Stomach smooth muscle (tissue), 2 donors: Measurements from ENCODE around the gene ZNF43.
A peak's percentile ranks its signal among the peaks of the same experiment; 100 is the strongest.
"Not testable (repeated sequence)": the region's sequence is repeated elsewhere in the genome, so short reads cannot be mapped to it uniquely, and the experiment has no call there.

Source experiments
- H3K27ac ChIP-seq: one replicate; pipeline ENCODE4 v1.7.0; 2013; ENCODE audit warnings: mild to moderate bottlenecking, low read length, inconsistent platforms
- H3K27me3 ChIP-seq, 2 donors: one replicate each; pipeline ENCODE4 v1.7.0; 2013; ENCODE audit warnings: low read length in 2 of 2; ENCODE audit not compliant: insufficient read depth in 2 of 2, control insufficient read depth in 1 of 2
- H3K36me3 ChIP-seq, 2 donors: one replicate each; pipeline ENCODE4 v1.7.0; 2013; ENCODE audit warnings: low read length in 2 of 2; ENCODE audit not compliant: control insufficient read depth in 2 of 2, insufficient read depth in 2 of 2
- H3K4me1 ChIP-seq: one replicate; pipeline ENCODE4 v1.7.0; 2013; ENCODE audit warnings: low read length; ENCODE audit not compliant: control insufficient read depth, insufficient read depth
- H3K4me3 ChIP-seq, 2 donors: one replicate each; pipeline ENCODE4 v1.7.0; 2013; ENCODE audit warnings: low read length in 2 of 2
- H3K9ac ChIP-seq, 2 donors: one replicate each; pipeline ENCODE4 v1.7.0; 2013; ENCODE audit warnings: low read length in 2 of 2, mild to moderate bottlenecking in 1 of 2
- H3K9me3 ChIP-seq, 2 donors: one replicate each; pipeline ENCODE4 v1.7.0; 2013; ENCODE audit warnings: low read length in 2 of 2; ENCODE audit not compliant: control insufficient read depth in 2 of 2
- donor health status: healthy.
- donor health status: Pancreatic carcinoma.

The ZNF43 gene

DNA sequence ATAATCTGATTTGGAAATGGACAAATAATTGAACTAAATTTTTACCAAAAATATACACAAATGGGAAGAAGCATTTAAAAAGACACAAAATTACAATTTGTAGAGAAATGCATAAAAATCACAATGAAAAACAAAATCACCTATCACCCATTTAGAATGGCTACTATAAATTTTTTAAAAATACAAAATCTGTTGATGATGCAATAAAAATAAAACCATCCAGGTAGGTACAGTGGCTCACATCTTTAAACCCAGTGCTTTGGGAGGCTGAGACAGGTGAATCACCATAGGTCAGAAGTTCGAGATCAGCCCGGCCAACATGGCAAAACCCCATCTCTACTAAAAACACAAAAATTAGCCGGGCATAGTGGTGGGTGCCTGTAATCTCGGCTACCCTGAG, 23.5 kb downstream of the ZNF43 start:
- no peaks in the 10 kb centered on the region for H3K27me3 ChIP-seq
- H3K4me1 ChIP-seq: no peaks in the 10 kb centered on the region
- H3K9ac ChIP-seq: no peak overlapping the region
- H3K27ac ChIP-seq: no peak overlapping the region
- peaks cover 44 to 46% of the 10 kb centered on the region in 2 donors for H3K36me3 ChIP-seq
- H3K9me3 ChIP-seq: peaks cover 9 to 22% of the 10 kb centered on the region in 2 donors
- H3K4me3 ChIP-seq: no peak overlapping the region

DNA sequence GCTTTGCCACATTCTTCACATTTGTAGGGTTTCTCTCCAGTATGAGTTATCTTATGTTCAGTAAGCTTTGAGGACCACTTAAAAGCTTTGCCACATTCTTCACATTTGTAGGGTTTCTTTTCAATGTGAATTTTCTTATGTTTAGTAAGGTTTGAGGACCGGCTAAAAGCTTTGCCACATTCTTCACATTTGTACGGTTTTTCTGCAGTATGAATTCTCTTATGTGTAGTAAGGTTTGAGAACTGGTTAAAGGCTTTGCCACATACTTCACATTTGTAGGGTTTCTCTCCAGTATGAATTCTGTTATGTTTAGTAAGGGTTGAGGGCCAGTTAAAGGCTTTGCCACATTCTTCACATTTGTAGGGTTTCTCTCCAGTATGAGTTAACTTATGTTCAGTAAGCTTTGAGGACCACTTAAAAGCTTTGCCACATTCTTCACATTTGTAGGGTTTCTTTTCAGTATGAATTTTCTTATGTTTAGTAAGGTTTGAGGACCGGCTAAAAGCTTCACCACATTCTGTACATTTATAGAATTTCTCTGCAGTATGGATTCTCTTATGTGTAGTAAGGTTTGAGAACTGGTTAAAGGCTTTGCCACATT, 27.5 kb downstream of the ZNF43 start:
- Histone ChIP-seq H3K9me3 (peaks cover 9 to 25% of the 10 kb centered on the region in 2 donors), H3K36me3 (peaks cover 27 to 28% of the 10 kb centered on the region in 2 donors)
- H3K4me3 ChIP-seq: not testable (repeated sequence)

DNA sequence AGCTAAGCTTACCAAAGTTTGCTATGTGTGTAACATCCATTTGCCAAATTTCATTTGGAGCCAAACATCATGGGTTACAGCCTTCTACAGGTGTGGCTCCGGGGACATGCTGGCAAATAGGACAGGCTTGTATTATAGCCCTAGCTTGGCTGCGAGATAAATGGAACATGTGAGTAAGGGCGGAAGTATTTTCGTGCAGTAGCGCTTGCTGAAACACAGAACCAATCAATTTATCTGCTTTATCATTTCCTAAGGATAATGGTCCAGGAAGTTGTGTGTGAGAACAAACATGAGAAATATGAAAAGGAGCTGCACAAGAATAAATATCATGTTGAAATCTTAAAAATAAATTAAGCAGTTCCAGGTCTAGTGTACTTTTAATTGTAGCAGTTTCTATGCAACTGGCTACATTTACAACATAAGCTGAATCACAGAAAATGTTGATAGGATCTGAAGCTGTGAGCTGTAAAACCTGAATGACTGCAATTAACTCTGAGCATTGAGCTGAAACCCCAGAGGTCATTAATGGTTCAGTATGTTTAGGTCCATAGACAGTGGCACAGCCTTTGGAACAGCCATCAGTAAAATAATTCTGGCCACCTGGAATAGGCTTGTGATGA, 46.4 kb downstream of the ZNF43 start:
- no peaks in the 10 kb centered on the region for H3K36me3 ChIP-seq
- no peak overlapping the region for H3K27ac ChIP-seq
- no peak overlapping the region for H3K4me3 ChIP-seq
- H3K9me3 ChIP-seq: peaks cover 3% of the 10 kb centered on the region in 2 donors
- H3K4me1 ChIP-seq: no peaks in the 10 kb centered on the region
- no peak overlapping the region for H3K9ac ChIP-seq
- H3K27me3 ChIP-seq: no peaks in the 10 kb centered on the region

More for the DNA sequence above, 27.5 kb downstream of the ZNF43 start:
- not testable (repeated sequence) for H3K27me3 ChIP-seq, H3K4me1 ChIP-seq, H3K9ac ChIP-seq, H3K27ac ChIP-seq

DNA sequence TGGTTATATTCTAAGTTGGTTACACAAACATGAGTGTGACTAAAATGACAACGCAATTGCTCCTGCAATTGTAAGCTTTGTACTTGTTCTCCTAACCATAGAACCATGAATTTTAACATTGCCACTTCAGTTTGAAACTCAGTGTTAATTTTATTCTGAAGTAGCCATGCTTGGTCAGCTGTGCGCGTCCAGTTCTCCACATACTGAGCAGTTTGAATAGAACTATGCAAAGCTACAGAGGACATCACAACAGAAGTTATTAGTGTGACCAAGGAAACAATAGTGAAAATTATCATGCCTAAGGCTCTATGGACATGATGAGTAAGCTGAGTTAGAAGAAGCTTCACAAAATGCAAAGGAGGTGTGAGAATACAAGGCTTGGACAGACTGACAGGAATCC, 49.0 kb downstream of the ZNF43 start:
- Histone ChIP-seq H3K9me3 (peaks cover 3% of the 10 kb centered on the region in 2 donors), H3K27me3 (no peaks in the 10 kb centered on the region), H3K4me3 (no peak overlapping the region), H3K36me3 (no peaks in the 10 kb centered on the region), H3K27ac (no peak overlapping the region), H3K9ac (no peak overlapping the region), H3K4me1 (no peaks in the 10 kb centered on the region)

DNA sequence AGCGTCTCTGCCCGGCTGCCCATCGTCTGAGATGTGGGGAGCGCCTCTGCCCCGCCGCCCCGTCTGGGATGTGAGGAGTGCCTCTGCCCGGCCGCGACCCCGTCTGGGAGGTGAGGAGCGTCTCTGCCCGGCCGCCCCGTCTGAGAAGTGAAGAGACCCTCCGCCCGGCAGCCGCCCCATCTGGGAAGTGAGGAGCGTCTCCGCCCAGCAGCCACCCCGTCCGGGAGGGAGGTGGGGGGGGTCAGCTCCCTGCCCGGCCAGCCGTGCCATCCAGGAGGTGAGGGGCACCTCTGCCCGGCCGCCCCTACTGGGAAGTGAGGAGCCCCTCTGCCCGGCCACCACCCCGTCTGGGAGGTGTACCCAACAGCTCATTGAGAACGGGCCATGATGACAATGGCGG, 60.2 kb downstream of the ZNF43 start:
- not testable (repeated sequence) for H3K4me1 ChIP-seq, H3K36me3 ChIP-seq, H3K27me3 ChIP-seq, H3K4me3 ChIP-seq, H3K9ac ChIP-seq, H3K9me3 ChIP-seq, H3K27ac ChIP-seq

DNA sequence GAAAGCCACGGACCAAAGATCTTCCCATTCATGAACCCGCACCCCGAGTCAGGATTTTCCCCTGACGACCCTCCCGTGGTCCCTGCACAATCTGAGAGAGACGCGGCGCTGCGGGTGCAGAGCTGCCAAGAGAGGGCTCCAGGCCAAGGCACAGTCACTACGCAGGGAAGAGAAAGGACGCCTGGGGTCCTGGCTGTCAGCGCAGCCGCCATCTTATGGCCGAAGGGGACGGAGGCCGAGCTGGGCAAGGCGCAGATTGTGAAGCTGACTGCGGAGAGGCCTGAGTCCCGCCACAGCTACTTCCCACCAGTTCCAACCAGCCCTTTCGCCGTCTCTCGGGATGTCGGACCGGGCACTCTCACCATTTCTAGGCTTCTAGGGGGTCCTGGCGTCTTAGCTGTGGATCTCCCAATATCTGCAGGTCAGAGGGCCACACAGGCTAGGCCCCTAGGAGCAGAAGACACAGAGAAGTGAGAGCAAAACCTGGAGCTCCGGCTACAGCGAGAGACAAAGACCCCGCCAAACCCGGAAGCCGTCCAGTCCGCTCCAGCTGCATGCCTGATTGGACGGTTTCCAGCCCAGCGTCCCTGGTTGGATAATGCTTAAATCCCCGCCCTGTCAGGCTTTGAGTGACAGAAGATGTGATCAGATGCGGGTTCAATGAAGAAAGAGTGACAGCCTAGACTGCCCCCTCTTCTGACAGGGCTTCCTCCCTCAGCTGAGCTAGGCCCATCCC, 68.7 kb downstream of the ZNF43 start, which contains the start of gene ZNF100:
Gene ZNF100, minus strand, starts transcription at position 515 of the 736 bp plus-strand sequence. Its CDS starts 150 bp downstream, at position 365.
- Histone ChIP-seq H3K9ac (peak within 1 kb of the TSS; percentile 67 to 91), H3K4me3 (peak within 1 kb of the TSS; percentile 68 to 99), H3K9me3 (no peaks in the 10 kb centered on the region), H3K36me3 (peaks cover 2 to 6% of the 10 kb centered on the region in 2 donors), H3K27ac (peak within 1 kb of the TSS; percentile 75), H3K27me3 (no peaks in the 10 kb centered on the region), H3K4me1 (no peaks in the 10 kb centered on the region)

DNA sequence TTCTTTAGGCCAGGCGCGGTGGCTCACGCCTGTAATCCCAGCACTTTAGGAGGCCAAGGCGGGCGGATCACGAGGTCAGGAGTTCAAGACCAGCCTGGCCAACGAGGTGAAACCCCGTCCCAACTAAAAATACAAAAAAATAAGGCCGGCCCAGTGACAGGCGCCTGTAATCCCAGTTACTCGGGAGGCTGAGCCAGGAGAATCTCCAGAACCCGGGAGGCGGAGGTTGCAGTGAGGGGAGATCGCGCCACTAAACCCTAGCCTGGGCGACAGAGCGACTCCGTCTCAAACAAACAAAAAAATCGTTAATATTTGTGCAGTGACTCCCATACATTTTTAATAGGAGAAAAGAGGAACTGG, 69.3 kb downstream of the ZNF43 start:
- not testable (repeated sequence) for H3K9me3 ChIP-seq, H3K4me1 ChIP-seq, H3K36me3 ChIP-seq, H3K27me3 ChIP-seq
- Histone ChIP-seq H3K9ac (peak overlapping the region; percentile 67 to 91), H3K4me3 (peak overlapping the region; percentile 68 to 99), H3K27ac (peak overlapping the region; percentile 75)

DNA sequence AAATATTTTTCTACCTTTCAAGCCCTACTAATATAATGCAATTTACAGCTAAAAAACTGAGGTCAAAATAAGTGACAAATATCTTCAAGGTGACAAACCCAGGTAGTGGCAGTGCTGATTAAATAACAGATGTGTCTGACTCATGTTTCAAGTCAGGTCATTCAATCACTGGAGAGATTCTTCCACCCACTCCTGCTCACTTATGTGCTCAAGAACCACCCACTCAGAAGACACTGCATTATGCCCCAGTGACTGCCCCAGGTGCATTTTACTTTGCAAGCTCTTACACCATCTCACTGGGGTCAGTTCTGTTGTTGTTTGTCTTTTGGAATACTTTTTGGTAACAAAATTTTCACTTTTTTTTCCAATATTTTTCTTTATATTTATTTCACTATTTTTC, 70.8 kb downstream of the ZNF43 start:
- Histone ChIP-seq H3K27me3 (no peaks in the 10 kb centered on the region), H3K9me3 (no peaks in the 10 kb centered on the region), H3K4me1 (no peaks in the 10 kb centered on the region), H3K9ac (no peak overlapping the region), H3K36me3 (peaks cover 2 to 7% of the 10 kb centered on the region in 2 donors), H3K27ac (no peak overlapping the region), H3K4me3 (no peak overlapping the region)

DNA sequence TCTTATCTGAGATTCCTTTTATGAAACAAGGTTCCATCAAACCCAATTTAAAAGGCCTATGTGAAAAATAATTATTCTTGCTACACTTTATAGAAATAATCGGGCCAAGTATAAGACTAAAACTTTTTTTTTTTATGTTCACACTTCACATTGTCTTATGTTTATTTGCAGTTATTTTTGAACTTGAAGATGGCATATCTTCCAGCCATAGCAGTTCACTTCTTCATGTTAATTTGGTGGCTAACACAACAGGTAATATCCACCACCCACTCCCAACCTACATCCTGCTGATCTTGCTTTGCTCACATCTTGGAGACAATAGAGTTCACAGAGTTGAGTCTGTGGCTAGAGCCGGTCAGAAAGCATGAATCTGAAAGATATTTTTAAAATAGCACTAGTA, 74.4 kb downstream of the ZNF43 start:
- H3K4me1 ChIP-seq, H3K27ac ChIP-seq, H3K27me3 ChIP-seq, H3K9ac ChIP-seq, H3K4me3 ChIP-seq, H3K9me3 ChIP-seq: not testable (repeated sequence)
- peaks cover 10% of the 10 kb centered on the region in 2 donors for H3K36me3 ChIP-seq

DNA sequence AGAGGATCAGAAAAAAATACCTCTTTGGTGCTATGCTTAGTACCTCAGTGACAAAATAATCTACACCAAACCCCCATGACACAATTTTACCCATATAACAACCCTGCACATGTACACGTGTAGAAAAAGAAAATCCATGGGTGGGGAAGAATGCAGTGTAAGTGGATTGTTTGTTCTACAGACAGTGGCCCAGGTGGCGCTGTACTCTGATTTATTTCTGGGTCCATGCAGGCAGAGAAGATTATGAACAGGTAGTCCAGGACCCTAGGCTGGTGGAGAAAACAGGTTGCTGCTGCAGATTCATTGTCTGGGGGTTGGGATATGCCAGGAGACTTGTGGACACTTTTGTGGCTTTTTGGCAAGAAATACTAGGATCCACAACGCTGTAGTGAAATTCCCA, 77.7 kb downstream of the ZNF43 start:
- H3K27ac ChIP-seq: no peak overlapping the region
- no peaks in the 10 kb centered on the region for H3K4me1 ChIP-seq
- H3K9ac ChIP-seq: no peak overlapping the region
- no peak overlapping the region for H3K4me3 ChIP-seq
- peaks cover 8 to 10% of the 10 kb centered on the region in 2 donors for H3K36me3 ChIP-seq
- H3K27me3 ChIP-seq: no peaks in the 10 kb centered on the region
- peaks cover 0 to 2% of the 10 kb centered on the region in 2 donors for H3K9me3 ChIP-seq

DNA sequence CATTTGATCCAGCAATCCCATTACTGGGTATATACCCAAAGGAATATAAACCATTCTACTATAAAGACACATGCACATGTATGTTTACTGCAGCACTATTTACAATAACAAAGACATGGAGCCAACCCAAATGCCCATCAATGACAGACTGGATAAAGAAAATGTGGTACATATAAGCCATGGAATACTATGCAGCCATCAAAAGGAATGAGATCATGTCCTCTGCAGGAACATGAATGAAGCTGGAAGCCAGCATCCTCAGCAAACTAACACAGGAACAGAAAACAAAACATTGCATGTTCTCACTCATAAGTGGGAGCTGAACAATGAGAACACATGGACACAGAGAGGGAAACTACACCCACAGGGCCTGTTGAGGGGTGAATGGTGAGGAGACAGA, 80.4 kb downstream of the ZNF43 start:
- H3K27ac ChIP-seq, H3K9ac ChIP-seq, H3K4me1 ChIP-seq, H3K4me3 ChIP-seq, H3K27me3 ChIP-seq, H3K36me3 ChIP-seq, H3K9me3 ChIP-seq: not testable (repeated sequence)
